ENCODE measurements around the gene UQCC3.
"Not testable (repeated sequence)": the region's sequence is repeated elsewhere in the genome, so short reads cannot be mapped to it uniquely, and the experiment has no call there.

Gene UQCC3

DNA sequence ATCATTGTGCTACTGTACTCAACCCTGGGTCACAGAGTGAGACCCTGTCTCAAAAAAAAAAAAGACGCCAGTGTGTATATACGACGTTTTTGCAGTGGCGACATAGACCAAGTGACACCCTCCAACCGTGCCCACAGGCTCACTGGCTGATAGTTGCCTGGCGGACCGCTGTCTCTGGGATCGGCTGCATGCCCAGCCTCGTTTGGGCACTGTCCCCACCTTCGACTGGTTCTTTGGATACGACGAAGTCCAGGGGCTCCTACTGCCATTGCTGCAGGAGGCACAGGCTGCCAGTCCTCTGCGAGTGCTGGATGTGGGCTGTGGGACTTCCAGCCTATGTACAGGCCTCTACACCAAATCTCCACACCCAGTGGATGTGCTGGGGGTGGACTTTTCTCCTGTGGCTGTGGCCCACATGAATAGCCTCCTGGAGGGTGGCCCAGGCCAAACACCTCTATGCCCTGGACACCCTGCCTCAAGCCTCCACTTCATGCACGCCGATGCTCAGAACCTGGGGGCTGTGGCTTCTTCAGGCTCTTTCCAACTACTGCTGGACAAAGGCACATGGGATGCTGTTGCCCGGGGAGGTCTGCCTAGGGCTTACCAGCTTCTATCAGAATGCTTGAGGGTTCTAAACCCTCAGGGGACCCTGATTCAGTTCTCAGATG, 5.1 kb upstream of the UQCC3 start:
- no peak for DNase-seq

DNA sequence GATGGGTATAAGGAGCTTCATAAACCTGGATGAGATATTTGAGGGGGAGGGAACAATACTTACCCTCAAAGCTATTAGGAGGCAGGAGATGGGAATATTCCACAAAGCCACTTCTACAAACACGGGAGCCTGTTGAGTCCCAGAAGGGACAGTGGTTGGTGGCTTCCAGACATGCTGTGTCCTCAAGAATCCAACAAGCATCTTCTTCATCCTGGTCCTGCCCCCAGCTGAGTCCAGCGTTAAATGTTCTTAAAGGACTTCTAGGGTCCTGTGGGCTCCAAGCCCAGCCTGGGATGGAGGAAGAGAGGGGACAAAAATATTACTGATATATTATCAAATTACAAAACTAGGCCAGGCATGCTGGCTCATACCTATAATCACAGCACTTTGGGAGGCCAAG, 4.0 kb upstream of the UQCC3 start:
- no peak for DNase-seq

DNA sequence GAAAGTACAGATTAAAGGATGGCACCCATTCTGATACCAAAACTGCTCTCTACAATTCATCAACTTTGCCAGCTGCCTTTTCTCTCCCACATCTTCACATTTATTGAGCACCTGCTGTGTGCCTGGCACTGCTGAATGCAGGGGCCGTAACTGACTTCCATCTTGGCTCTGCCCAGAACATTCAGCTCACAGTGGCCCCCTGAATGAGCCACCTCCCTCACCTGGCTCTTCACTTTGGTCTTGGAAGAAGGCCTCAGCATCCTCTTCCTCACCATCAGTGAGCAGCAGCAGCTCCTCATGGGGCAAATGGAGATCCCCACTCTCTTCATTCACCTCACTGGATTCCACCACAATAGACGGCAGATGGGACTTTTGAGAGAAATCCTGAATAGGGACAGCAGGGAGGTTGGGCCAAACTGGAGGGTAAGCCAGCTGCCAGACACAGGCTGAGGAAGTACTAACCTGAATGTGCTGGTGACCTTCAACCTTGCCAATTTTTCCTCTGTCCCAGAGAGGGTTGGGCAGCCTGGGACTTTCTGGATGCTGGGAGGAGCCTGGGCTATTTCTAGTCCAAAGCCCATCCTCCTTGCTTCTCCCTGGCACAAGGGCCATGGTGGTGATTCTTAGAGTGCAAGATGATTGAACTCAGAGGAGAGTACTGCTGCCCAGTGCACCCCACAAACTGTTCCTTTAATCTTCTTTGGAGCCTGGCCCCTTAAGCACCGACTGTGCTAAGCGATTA, 1.9 kb upstream of the UQCC3 start:
- no peak for DNase-seq

- no peak for DNase-seq
These were observed 251 bp upstream of the UQCC3 start for GRCh38 chr11:62671236-62671607.

GRCh38 chr11:62673196-62673525, 1.7 kb downstream of the UQCC3 start:
- DNase-seq, result no peak

GRCh38 chr11:62675415-62675814, 3.9 kb downstream of the UQCC3 start:
- DNase-seq, result not testable (repeated sequence)

DNA sequence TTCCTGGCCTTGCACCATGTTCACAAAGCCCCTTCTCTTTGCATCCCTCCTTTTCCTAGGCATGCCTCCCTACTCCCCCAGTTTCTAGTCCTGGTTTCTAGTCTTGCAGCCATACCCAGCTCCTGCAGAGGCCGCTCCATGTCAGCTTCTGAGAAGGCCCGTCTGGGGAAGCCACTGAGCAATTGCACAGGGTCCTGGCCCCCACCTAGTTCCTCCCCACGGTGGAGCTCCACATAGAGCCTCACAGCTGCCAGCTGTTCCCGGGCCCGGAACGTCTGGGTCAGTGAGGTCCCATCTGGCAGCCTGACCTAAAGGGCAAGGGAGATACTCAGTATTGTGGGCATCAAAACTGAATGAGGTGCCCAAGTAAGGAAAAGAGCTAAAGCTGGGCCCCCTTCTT, 5.2 kb downstream of the UQCC3 start:
- no peak for DNase-seq

- DNase-seq, result no peak
These were observed 5.7 kb downstream of the UQCC3 start for GRCh38 chr11:62677156-62677555.

- no peak for DNase-seq
These were observed 6.2 kb downstream of the UQCC3 start for GRCh38 chr11:62677714-62678113.

- no peak for DNase-seq
These were observed 6.9 kb downstream of the UQCC3 start for GRCh38 chr11:62678433-62678769.

GRCh38 chr11:62678770-62679696, 7.6 kb downstream of the UQCC3 start, which contains the start of gene UBXN1:
TSS of gene UBXN1 (minus strand) at chr11:62679073. CDS start at chr11:62678923, 150 bp downstream.
- DNase-seq, result peak; percentile 85

GRCh38 chr11:62680825-62681240, 9.4 kb downstream of the UQCC3 start:
- no peak for DNase-seq

DNA sequence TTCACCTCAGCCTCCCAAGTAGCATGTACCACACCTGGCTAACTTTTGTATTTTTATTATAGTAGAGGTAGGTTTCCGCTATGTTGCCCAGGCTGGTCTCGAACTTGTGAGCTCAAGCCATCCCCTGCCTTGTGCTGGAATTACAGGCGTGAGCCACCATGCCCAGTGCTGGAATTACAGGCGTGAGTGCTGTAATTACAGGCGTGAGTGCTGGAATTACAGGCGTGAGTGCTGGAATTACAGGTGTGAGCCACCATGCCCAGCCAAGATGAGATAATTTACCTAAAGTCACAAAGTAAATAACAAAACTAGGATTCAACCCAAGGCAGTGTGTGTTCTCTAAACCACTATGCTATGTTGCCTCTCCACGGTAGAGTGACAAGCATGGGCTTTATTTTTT, 11.0 kb downstream of the UQCC3 start:
- no peak for DNase-seq

GRCh38 chr11:62687508-62688396, 16.3 kb downstream of the UQCC3 start:
- DNase-seq, result no peak

DNA sequence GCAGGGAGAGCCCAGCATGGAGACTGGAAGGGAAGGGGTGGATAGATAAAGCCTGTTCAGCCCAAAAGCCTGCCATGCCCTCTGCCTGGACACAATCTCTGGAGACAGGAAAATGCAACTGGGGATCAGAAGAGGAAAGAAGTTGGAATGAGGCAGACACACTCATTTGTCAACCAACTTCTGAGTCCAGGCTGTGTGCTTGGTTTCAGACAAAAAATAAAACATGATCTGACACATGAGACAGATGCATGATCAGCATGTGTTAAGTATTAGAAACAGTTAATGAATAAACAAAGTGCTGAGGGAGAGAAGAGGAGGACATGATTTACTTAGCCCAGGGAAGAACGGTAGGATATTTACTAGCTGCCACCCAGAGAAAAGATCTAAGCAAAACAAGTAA, 17.0 kb downstream of the UQCC3 start:
- DNase-seq, result no peak

GRCh38 chr11:62689421-62690183, 18.1 kb downstream of the UQCC3 start, which contains the start of gene LRRN4CL:
TSS of gene LRRN4CL (minus strand) at chr11:62689530. CDS start at chr11:62688508, 1,022 bp downstream.
- no peak for DNase-seq

GRCh38 chr11:62693624-62694023, 22.2 kb downstream of the UQCC3 start:
- not testable (repeated sequence) for DNase-seq

DNA sequence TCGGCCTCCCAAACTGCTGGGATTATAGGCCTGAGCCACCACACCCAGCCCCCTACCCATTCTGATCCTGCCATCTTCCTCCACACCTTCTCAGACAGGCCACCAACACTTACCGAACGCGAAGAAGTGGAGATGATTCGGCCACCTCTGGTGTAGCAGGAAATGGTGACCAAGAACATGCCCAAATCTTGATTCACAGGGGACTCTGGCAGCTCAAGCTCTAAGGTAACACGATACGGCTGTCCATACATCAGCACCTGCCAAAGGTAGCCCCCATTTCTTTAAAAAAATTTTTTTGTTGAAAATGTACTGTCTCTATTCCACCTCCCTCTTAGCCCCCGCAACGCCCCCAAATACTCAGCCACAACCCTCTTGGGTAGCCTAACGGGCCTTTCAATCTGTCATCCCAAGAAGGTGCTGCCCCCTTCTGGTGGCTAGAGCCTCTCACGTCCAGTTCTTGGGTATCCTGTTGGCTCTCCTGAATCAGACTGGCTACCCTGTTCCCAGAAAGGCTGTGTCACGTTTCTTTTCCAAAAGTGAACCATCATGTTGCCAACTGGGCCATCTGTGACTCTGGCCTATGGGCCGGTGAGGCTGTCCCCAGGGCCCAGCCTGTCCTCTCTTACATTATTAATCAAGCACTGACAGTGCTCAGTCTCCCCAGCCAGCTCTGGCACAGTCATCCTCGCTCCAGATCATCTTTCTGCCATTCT, 23.1 kb downstream of the UQCC3 start:
- peak; percentile 58 for DNase-seq

DNA sequence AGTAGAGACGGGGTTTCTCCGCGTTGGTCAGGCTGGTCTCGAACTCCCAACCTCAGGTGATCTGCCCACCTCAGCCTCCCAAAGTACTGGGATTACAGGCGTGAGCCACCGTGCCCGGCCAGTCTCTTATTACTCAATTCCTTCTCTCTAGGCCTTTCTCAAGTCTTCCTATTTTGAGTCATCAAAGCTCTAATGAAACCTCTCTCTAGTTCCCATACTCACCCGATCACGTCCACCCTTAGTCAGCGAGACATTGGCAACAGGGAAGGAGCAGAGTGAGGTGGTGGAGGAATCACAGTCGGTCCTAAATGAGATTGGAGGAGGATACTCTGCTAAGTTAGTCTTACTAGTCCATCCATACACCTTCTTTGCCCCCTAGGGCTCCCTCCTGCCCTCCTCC, 30.8 kb downstream of the UQCC3 start:
- DNase-seq, result no peak

DNA sequence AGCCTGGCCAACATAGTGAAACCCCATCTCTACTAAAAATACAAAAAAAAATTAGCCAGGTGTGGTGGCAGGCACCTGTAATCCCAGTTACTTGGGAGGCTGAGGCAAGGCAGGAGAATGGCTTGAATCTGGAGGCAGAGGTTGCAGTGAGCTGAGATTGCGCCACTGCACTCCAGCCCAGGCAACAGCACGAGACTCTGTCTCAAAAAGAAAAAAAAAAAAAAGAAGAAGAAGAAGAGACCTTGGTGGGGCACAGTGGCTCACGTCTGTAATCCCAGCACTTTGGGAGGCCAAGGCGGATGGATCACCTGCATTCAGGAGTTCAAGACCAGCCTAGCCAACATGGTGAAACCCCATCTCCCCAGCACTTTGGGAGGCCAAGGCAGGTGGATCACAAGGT, 32.4 kb downstream of the UQCC3 start:
- not testable (repeated sequence) for DNase-seq

DNA sequence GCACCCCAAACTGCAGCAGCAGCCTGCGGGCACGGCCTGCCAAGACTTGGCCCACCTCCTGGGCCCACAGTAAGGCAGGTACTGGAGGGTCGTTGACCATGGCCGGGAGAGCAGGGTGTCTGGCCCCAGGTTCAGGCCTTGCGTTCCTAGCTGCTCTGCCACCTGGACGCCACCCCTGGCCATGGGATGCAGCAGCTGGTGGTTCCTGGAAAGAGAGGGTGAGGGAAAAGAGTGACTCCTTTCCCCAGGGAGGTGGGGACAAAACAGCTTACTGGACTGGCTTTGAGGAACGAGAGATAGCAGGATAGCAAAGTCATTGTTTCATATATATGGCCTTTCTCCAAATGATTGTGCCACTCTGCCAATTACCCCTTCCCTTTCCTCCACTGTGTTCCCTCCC, 33.9 kb downstream of the UQCC3 start:
- DNase-seq, result peak; percentile 66

Measured in NCI-H1105 treated with DMSO at 0.1 percent for 48 hours (cell line).